H9 (cell line): ENCODE measurements around the gene NUBPL. TPM values are rescaled to one million over a fixed set of nuclear protein-coding genes. Genes with fewer than 3 reads are reported as not detected.

Experiments used
- DNase-seq: peaks from one replicate; pipeline ENCODE4 v3.0.0-alpha.2; 2017
- H2AFZ ChIP-seq: one replicate; pipeline ENCODE4 v1.6.1; 2013; ENCODE audit warnings: mild to moderate bottlenecking, low read length, control low read depth, moderate library complexity
- H2AK5ac ChIP-seq: 2 replicates; pipeline ENCODE4 v1.6.1; 2013; ENCODE audit warnings: low read length, control low read depth, mixed read lengths; ENCODE audit not compliant: insufficient read length
- H2BK120ac ChIP-seq: one replicate; pipeline ENCODE4 v1.6.1; 2013; ENCODE audit warnings: low read depth, mild to moderate bottlenecking, low read length, control low read depth, inconsistent platforms; ENCODE audit not compliant: poor library complexity, severe bottlenecking
- H2BK12ac ChIP-seq: 2 replicates; pipeline ENCODE4 v1.6.1; 2013; ENCODE audit warnings: low read length, control low read depth, mixed read lengths, low read depth; ENCODE audit not compliant: insufficient read length
- H2BK15ac ChIP-seq: 2 replicates; pipeline ENCODE4 v1.6.1; 2013; ENCODE audit warnings: low read depth, low read length, control low read depth
- H2BK20ac ChIP-seq: one replicate; pipeline ENCODE4 v1.6.1; 2013; ENCODE audit warnings: low read depth, mild to moderate bottlenecking, low read length, control low read depth, inconsistent platforms; ENCODE audit not compliant: poor library complexity, severe bottlenecking
- H2BK5ac ChIP-seq: 2 replicates; pipeline ENCODE4 v1.6.1; 2013; ENCODE audit warnings: low read length, control low read depth, mixed read lengths; ENCODE audit not compliant: insufficient read length
- H3K14ac ChIP-seq: 2 replicates; pipeline ENCODE4 v1.6.1; 2013; ENCODE audit warnings: low read length, control low read depth; ENCODE audit not compliant: insufficient read depth
- H3K18ac ChIP-seq: 2 replicates; pipeline ENCODE4 v1.6.1; 2013; ENCODE audit warnings: low read depth, mild to moderate bottlenecking, mixed read lengths, low read length, control low read depth; ENCODE audit not compliant: insufficient read length
- H3K23ac ChIP-seq: 2 replicates; pipeline ENCODE4 v1.6.1; 2013; ENCODE audit warnings: low read length, control low read depth, mixed read lengths, low read depth; ENCODE audit not compliant: insufficient read length
- H3K23me2 ChIP-seq: 2 replicates; pipeline ENCODE4 v1.6.1; 2013; ENCODE audit warnings: low read depth, mild to moderate bottlenecking, mixed read lengths, low read length, control low read depth; ENCODE audit not compliant: insufficient read length, poor library complexity, severe bottlenecking
- H3K27ac ChIP-seq: 2 replicates; pipeline ENCODE4 v1.5.1; 2013; ENCODE audit warnings: low read length, control low read depth, mixed read lengths, low read depth; ENCODE audit not compliant: insufficient read length
- H3K27me3 ChIP-seq: 2 replicates; pipeline ENCODE4 v1.6.1; 2013; ENCODE audit warnings: low read length, control low read depth, inconsistent platforms; ENCODE audit not compliant: insufficient read depth
- H3K4ac ChIP-seq: 2 replicates; pipeline ENCODE4 v1.6.1; 2013; ENCODE audit warnings: low read depth, mild to moderate bottlenecking, control low read depth, inconsistent platforms, low read length, moderate library complexity
- H3K4me1 ChIP-seq: 2 replicates; pipeline ENCODE4 v1.6.1; 2013; ENCODE audit warnings: low read length, control low read depth, inconsistent platforms; ENCODE audit not compliant: insufficient read depth
- H3K4me2 ChIP-seq: 2 replicates; pipeline ENCODE4 v1.6.1; 2013; ENCODE audit warnings: low read length, control low read depth, mixed read lengths; ENCODE audit not compliant: insufficient read length, insufficient read depth
- H3K56ac ChIP-seq: 2 replicates; pipeline ENCODE4 v1.6.1; 2013; ENCODE audit warnings: low read depth, mild to moderate bottlenecking, mixed read lengths, low read length, control low read depth; ENCODE audit not compliant: insufficient read length
- H3K79me1 ChIP-seq: 2 replicates; pipeline ENCODE4 v1.6.1; 2013; ENCODE audit warnings: low read depth, mild to moderate bottlenecking, moderate library complexity, low read length, control low read depth, inconsistent platforms; ENCODE audit not compliant: insufficient read depth, poor library complexity, severe bottlenecking
- H3K79me2 ChIP-seq: 2 replicates; pipeline ENCODE4 v1.6.1; 2013; ENCODE audit warnings: low read length, control low read depth, inconsistent platforms; ENCODE audit not compliant: insufficient read depth
- H3K9ac ChIP-seq: 2 replicates; pipeline ENCODE4 v1.6.1; 2013; ENCODE audit warnings: low read length, control low read depth, mixed read lengths; ENCODE audit not compliant: insufficient read length; ENCODE audit errors: extremely low read depth
- H3K9me3 ChIP-seq: one replicate; pipeline ENCODE4 v1.6.1; 2013; ENCODE audit warnings: low read depth, low read length, inconsistent platforms; ENCODE audit not compliant: control insufficient read depth
- H3T11ph ChIP-seq: one replicate; pipeline ENCODE4 v1.6.1; 2013; ENCODE audit warnings: mild to moderate bottlenecking, low read length, control low read depth, inconsistent platforms
- H4K20me1 ChIP-seq: one replicate; pipeline ENCODE4 v1.6.1; 2013; ENCODE audit not compliant: control insufficient read depth, insufficient read length, insufficient read depth
- H4K5ac ChIP-seq: 2 replicates; pipeline ENCODE4 v1.6.1; 2013; ENCODE audit warnings: low read depth, mild to moderate bottlenecking, mixed read lengths, low read length, control low read depth; ENCODE audit not compliant: insufficient read length
- H4K8ac ChIP-seq: replicated peaks from 2 replicates; pipeline ENCODE4 v1.6.1; 2013; ENCODE audit warnings: low read length, control low read depth, mixed read lengths, low read depth; ENCODE audit not compliant: insufficient read length
- H4K91ac ChIP-seq: 2 replicates; pipeline ENCODE4 v1.6.1; 2013; ENCODE audit warnings: low read depth, mild to moderate bottlenecking, moderate library complexity, mixed read lengths, low read length, control low read depth; ENCODE audit not compliant: insufficient read length
- H3K27ac Mint-ChIP-seq, 3 experiments: 2 replicates in 2 of 3; 3 replicates in 1 of 3; pipeline ENCODE4 v1.8.0; 2020 to 2021; ENCODE audit warnings: mixed read lengths in 3 of 3, mild to moderate bottlenecking in 1 of 3, moderate library complexity in 1 of 3
- H3K27me3 Mint-ChIP-seq: 2 replicates; pipeline ENCODE4 v1.8.0; 2021; ENCODE audit warnings: low read depth, mild to moderate bottlenecking, moderate library complexity, mixed read lengths
- H3K36me3 Mint-ChIP-seq, 3 experiments: 2 replicates in 2 of 3; 3 replicates in 1 of 3; pipeline ENCODE4 v1.8.0; 2020 to 2021; ENCODE audit warnings: low read depth in 3 of 3, mixed read lengths in 3 of 3; ENCODE audit not compliant: insufficient read depth in 1 of 3
- H3K4me1 Mint-ChIP-seq, 2 experiments: 2 replicates each; pipeline ENCODE4 v1.8.0; 2020; ENCODE audit warnings: mixed read lengths in 2 of 2
- H3K4me3 Mint-ChIP-seq, 2 experiments: 2 replicates in 1 of 2; 3 replicates in 1 of 2; pipeline ENCODE4 v1.8.0; 2020 to 2021; ENCODE audit warnings: mild to moderate bottlenecking in 2 of 2, mixed read lengths in 2 of 2, moderate library complexity in 1 of 2
- H3K9me3 Mint-ChIP-seq, 2 experiments: 2 replicates in 1 of 2; 3 replicates in 1 of 2; pipeline ENCODE4 v1.8.0; 2020; ENCODE audit warnings: mild to moderate bottlenecking in 2 of 2, mixed read lengths in 2 of 2, moderate library complexity in 1 of 2
- CTCF ChIP-seq: fragments of 200-600 bp; sonication (generic); conservative IDR thresholded peaks from 3 replicates; pipeline ENCODE4 v1.8.0; 2021; ENCODE audit warnings: antibody characterized with exemption, mild to moderate bottlenecking
- WGBS: extraction: QIAGEN DNeasy Blood & Tissue Kit; methylation state at CpG from one replicate; pipeline ENCODE4 v1.1.7; 2013; ENCODE audit warnings: missing lambda C conversion rate, low lambda C conversion rate, mixed read lengths; ENCODE audit not compliant: insufficient read length; ENCODE audit errors: extremely low coverage; 5-methylcytosine and 5-hydroxymethylcytosine counted together
- total RNA-seq: library from RNA; stranded (reverse); gene quantifications from 2 replicates; pipeline ENCODE4 v1.2.1, GENCODE V29; 2021

NUBPL gene
- total RNA-seq, 1 experiment from 2014 or later: 14.8 TPM

- no peak overlapping the region for H2BK15ac ChIP-seq
- Mint-ChIP-seq H3K4me3 (no peak overlapping the region), H3K27me3 (no peaks in the 10 kb centered on the region; the same call in 1 of the 2 replicates), H3K36me3 (peaks cover 0 to 14% (median 2%) of the 10 kb centered on the region in 3 experiments; a peak in 1 of 7 replicates), H3K27ac (peak overlapping the region in 1 of 3 experiments; percentile 58; a peak in 1 of 7 replicates), H3K9me3 (peaks cover 17 to 52% of the 10 kb centered on the region in 2 experiments), H3K4me1 (0 out of 4 replicates have a peak, but pooled peaks cover 0 to 3% of the 10 kb centered on the region in 2 experiments)
- H3K9ac ChIP-seq: no peak overlapping the region
- H2BK12ac ChIP-seq: no peak overlapping the region
- no peak overlapping the region for H3K27ac ChIP-seq
- no peaks in the 10 kb centered on the region for H3K79me1 ChIP-seq
- H2BK20ac ChIP-seq: no peak overlapping the region
- DNase-seq: no peak
- H3T11ph ChIP-seq: no peak overlapping the region
- H3K23ac ChIP-seq: no peak overlapping the region
- H3K23me2 ChIP-seq: no peaks in the 10 kb centered on the region
- H2BK120ac ChIP-seq: no peak overlapping the region
- no peaks in the 10 kb centered on the region for H4K20me1 ChIP-seq
- no peak overlapping the region for H3K14ac ChIP-seq
- H3K4me1 ChIP-seq: no peaks in the 10 kb centered on the region
- no peak overlapping the region for H3K4me2 ChIP-seq
- no peak overlapping the region for H4K5ac ChIP-seq
- H3K79me2 ChIP-seq: no peaks in the 10 kb centered on the region
- H2AK5ac ChIP-seq: no peak overlapping the region
- no peak overlapping the region for H3K18ac ChIP-seq
- H3K27me3 ChIP-seq: no peaks in the 10 kb centered on the region
- no peak for TF ChIP-seq CTCF
- no peak overlapping the region for H4K8ac ChIP-seq
- WGBS: no CpG with 5 or more reads among the region's 13 CpGs
- H2BK5ac ChIP-seq: no peak overlapping the region
- no peaks in the 10 kb centered on the region for H3K9me3 ChIP-seq
- H2AFZ ChIP-seq: no peak overlapping the region
- no peak overlapping the region for H4K91ac ChIP-seq
- H3K4ac ChIP-seq: no peak overlapping the region
- H3K56ac ChIP-seq: no peak overlapping the region
Measured at GRCh38 chr14:31864937-31865855, 304.0 kb downstream of the NUBPL start.
